GF-D8 (cell line): Measurements from ENCODE around the gene SMARCAL1.
"Not testable (repeated sequence)": the region's sequence is repeated elsewhere in the genome, so short reads cannot be mapped to it uniquely, and the experiment has no call there.

Source experiments
- DNase-seq: peaks from one replicate; lab custom pipeline; 2025; lab: John Stamatoyannopoulos, UW

SMARCAL1 gene

GRCh38 chr2:216502381-216503158 is 90.3 kb downstream of the SMARCAL1 start:
- no peak for DNase-seq

- DNase-seq, result no peak
These were observed 90.9 kb downstream of the SMARCAL1 start for GRCh38 chr2:216503159-216503629.

- DNase-seq, result no peak
These were observed 91.6 kb downstream of the SMARCAL1 start for GRCh38 chr2:216503697-216504375.

- no peak for DNase-seq
These were observed 92.1 kb downstream of the SMARCAL1 start for GRCh38 chr2:216504376-216504762.

- no peak for DNase-seq
These were observed 93.1 kb downstream of the SMARCAL1 start for GRCh38 chr2:216505133-216506106.

GRCh38 chr2:216507220-216508160 is 95.2 kb downstream of the SMARCAL1 start:
- DNase-seq, result no peak

GRCh38 chr2:216508229-216508628 is 95.9 kb downstream of the SMARCAL1 start:
- DNase-seq, result no peak

- no peak for DNase-seq
These were observed 104.6 kb downstream of the SMARCAL1 start for GRCh38 chr2:216516730-216517350.

- DNase-seq, result no peak
These were observed 105.4 kb downstream of the SMARCAL1 start for GRCh38 chr2:216517447-216518225.

GRCh38 chr2:216518566-216519119 is 106.4 kb downstream of the SMARCAL1 start:
- DNase-seq, result not testable (repeated sequence)

- peak; percentile 33 for DNase-seq
These were observed 107.0 kb downstream of the SMARCAL1 start for GRCh38 chr2:216519154-216519762.

- no peak for DNase-seq
These were observed 107.8 kb downstream of the SMARCAL1 start for GRCh38 chr2:216520112-216520511.

GRCh38 chr2:216522892-216523502 is 110.7 kb downstream of the SMARCAL1 start:
- no peak for DNase-seq

GRCh38 chr2:216525972-216526371 is 113.7 kb downstream of the SMARCAL1 start:
- no peak for DNase-seq

- no peak for DNase-seq
These were observed 114.7 kb downstream of the SMARCAL1 start for GRCh38 chr2:216526939-216527338.

GRCh38 chr2:216527600-216527999 is 115.3 kb downstream of the SMARCAL1 start:
- no peak for DNase-seq

- no peak for DNase-seq
These were observed 120.3 kb downstream of the SMARCAL1 start for GRCh38 chr2:216532562-216532961.
